Vagina (tissue), 2 donors: ENCODE data around the gene ATXN1. TPM values are rescaled to one million over a fixed set of nuclear protein-coding genes. Genes with fewer than 3 reads are reported as not detected.
A peak's percentile ranks its signal among the peaks of the same experiment; 100 is the strongest.

Experiments
- DNase-seq, 2 donors: peaks; one replicate each; pipeline ENCODE4 v3.0.0-alpha.2; 2017; ENCODE audit errors: extremely low spot score in 2 of 2
- H3K27ac ChIP-seq: fragments of 200-600 bp; sonication (generic); one replicate; pipeline ENCODE4 v1.5.1; 2019
- H3K27me3 ChIP-seq: fragments of 200-600 bp; sonication (generic); one replicate; pipeline ENCODE4 v1.5.1; 2019
- H3K36me3 ChIP-seq, 2 donors: fragments of 200-600 bp; sonication (generic); one replicate each; pipeline ENCODE4 v1.5.1; 2017 to 2019
- H3K4me1 ChIP-seq: fragments of 200-600 bp; sonication (generic); one replicate; pipeline ENCODE4 v1.5.1; 2019
- H3K4me3 ChIP-seq, 2 donors: fragments of 200-600 bp; sonication (generic); 1 replicate in 1 of 2; 2 replicates in 1 of 2; pipeline ENCODE4 v1.5.1; 2016 to 2019
- H3K9me3 ChIP-seq: fragments of 200-600 bp; sonication (generic); one replicate; pipeline ENCODE4 v1.5.1; 2019
- CTCF ChIP-seq, 3 experiments: fragments of 450-650 bp in 2 of 3; fragments of 200-600 bp in 1 of 3; sonication (generic) in 1 of 3; IDR thresholded peaks; one replicate each; pipeline ENCODE4 v1.5.1; 2017 to 2019; ENCODE audit warnings: antibody characterized with exemption in 3 of 3, mild to moderate bottlenecking in 2 of 3, moderate library complexity in 2 of 3
- POLR2A ChIP-seq, 2 donors: fragments of 450-650 bp; IDR thresholded peaks; one replicate each; pipeline ENCODE4 v1.6.1; 2017; ENCODE audit warnings: antibody characterized with exemption in 2 of 2, mild to moderate bottlenecking in 2 of 2, moderate library complexity in 2 of 2
- POLR2AphosphoS5 ChIP-seq, 2 donors: sonication (generic); formaldehyde crosslinking; IDR thresholded peaks; one replicate each; pipeline ENCODE4 v1.9.0; 2017; ENCODE audit warnings: antibody characterized with exemption in 2 of 2, mild to moderate bottlenecking in 2 of 2, low read depth in 1 of 2; ENCODE audit not compliant: insufficient read depth in 1 of 2
- intact Hi-C: fragments of 100-400 bp; cut with DNase I; formaldehyde crosslinking; loops from one replicate; pipeline ENCODE4 v1.15.1; 2023
- total RNA-seq: library from RNA; depleted of rRNA; stranded (reverse); fragments of >200 nt; gene quantifications from one replicate; pipeline ENCODE4 v1.2.3, GENCODE V29; 2016

ATXN1 gene
- total RNA-seq, 1 donor from 2014 or later = 43.2 TPM

DNA sequence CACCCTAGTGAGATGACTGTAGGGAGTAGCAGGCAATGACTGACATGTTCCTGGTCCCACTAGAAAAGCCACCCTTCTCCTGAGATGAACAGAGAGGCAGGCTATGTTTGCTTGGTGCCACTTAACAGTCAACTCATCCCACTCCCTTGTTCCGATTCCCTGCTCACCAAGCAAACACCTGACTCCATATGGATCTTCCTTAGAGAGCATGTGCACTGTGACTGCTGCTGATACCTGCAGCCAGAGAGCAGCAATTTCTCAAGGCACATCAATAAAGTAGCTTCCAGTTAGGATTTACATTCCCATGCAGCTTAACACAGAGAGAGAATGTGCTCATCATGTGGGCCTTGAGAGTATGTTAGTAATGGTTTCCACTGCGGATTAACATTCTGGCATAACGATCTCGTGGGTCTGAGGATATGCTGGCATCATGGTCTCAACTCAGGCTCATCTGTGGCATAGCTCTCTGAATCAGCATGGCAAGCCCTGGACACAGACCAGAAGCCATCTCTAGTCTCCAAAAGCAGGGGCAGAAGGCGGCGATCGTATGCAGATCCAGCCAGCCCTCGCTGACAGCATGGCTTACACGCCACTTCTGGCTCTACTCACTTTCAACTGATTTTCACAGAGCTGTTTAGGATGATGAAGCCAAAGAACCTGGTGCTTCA, 43.9 kb downstream of the ATXN1 start:
- Histone ChIP-seq H3K27me3 (no peaks in the 10 kb centered on the region), H3K9me3 (no peaks in the 10 kb centered on the region), H3K27ac (no peak overlapping the region), H3K4me1 (peaks cover 71% of the 10 kb centered on the region), H3K36me3 (no peaks in the 10 kb centered on the region), H3K4me3 (no peak overlapping the region)
- no peak for DNase-seq
- no peak for TF ChIP-seq CTCF (IDR thresholded peaks at IDR 0.05)
- no peak for TF ChIP-seq POLR2AphosphoS5 (IDR thresholded peaks at IDR 0.05; ENCODE audit: insufficient read depth in 1 of 2, low read depth in 1 of 2)
- TF ChIP-seq POLR2A (IDR thresholded peaks at IDR 0.05) = no peak
- intact Hi-C loops = no loop called here

- H3K4me1 ChIP-seq = peaks cover 71% of the 10 kb centered on the region
- no peaks in the 10 kb centered on the region for H3K27me3 ChIP-seq
- no peak overlapping the region for H3K4me3 ChIP-seq
- intact Hi-C loops = no loop called here
- H3K9me3 ChIP-seq = no peaks in the 10 kb centered on the region
- DNase-seq = no peak
- no peaks in the 10 kb centered on the region for H3K36me3 ChIP-seq
- no peak overlapping the region for H3K27ac ChIP-seq
- TF ChIP-seq POLR2A (IDR thresholded peaks at IDR 0.05) = no peak
- TF ChIP-seq CTCF (IDR thresholded peaks at IDR 0.05) = no peak
- no peak for TF ChIP-seq POLR2AphosphoS5 (IDR thresholded peaks at IDR 0.05; ENCODE audit: insufficient read depth in 1 of 2, low read depth in 1 of 2)
Measured at GRCh38 chr6:16716321-16716858, 44.9 kb downstream of the ATXN1 start.

DNA sequence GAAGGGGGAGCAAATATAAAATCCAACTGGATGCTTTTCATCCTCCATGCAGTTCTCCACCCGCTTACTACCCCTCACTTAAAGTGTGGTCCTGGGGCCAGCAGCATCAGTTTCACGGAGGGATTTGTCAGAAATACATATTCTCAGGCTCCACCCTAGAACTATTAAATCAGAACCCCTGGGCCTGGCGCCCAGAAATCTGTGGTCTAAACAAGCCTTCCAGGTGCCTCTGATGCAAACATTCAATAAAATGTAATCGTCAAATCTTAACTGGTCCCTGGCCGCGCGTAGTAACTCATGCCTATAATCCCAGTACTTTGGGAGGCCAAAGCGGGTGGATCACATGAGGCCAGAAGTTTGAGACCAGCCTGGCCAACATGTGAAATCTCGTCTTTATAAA, 47.7 kb downstream of the ATXN1 start:
- no peak for TF ChIP-seq POLR2AphosphoS5 (IDR thresholded peaks at IDR 0.05; ENCODE audit: insufficient read depth in 1 of 2, low read depth in 1 of 2)
- no peak for TF ChIP-seq POLR2A (IDR thresholded peaks at IDR 0.05)
- no peak for DNase-seq
- Histone ChIP-seq H3K4me1 (peaks cover 54% of the 10 kb centered on the region), H3K27me3 (no peaks in the 10 kb centered on the region), H3K4me3 (no peak overlapping the region), H3K9me3 (no peaks in the 10 kb centered on the region), H3K27ac (peak overlapping the region; percentile 81), H3K36me3 (no peaks in the 10 kb centered on the region)
- intact Hi-C loops = no loop called here

DNA sequence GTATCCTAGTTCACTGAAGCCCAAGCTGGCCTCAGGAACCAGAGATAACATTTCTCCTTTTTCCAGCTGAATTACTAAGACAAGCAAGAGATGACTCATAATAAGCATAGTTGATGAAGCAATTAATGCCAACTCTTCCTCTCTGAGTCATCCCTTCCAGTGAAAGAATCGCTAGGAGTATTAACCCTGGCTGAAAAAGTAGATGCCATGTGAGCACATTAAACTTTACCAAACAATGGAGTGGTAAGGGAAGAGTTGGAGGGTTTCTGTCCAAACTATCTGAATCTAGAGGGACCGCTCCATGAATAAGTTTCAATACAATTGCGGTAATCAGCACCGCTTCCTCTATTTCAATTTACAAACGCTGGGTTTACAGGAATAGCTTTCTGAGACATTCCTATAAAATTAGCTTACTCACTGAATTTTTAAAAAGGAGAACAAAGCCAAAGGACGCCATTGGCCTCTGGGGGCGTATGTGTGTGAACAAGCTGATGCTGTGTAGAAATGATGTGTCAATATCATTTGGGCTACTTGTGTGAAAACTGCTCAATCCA, 48.3 kb downstream of the ATXN1 start:
- TF ChIP-seq POLR2AphosphoS5 (IDR thresholded peaks at IDR 0.05; ENCODE audit: insufficient read depth in 1 of 2, low read depth in 1 of 2) (peak; percentile 18 to 90), POLR2A (IDR thresholded peaks at IDR 0.05) (no peak), CTCF (IDR thresholded peaks at IDR 0.05) (peak in 1 of 3 experiments; percentile 22)
- Histone ChIP-seq H3K36me3 (no peaks in the 10 kb centered on the region), H3K27me3 (no peaks in the 10 kb centered on the region), H3K4me1 (peaks cover 48% of the 10 kb centered on the region), H3K4me3 (peak overlapping the region in 1 of 2 donors; percentile 28), H3K9me3 (no peaks in the 10 kb centered on the region), H3K27ac (peak overlapping the region; percentile 81)
- no peak for DNase-seq
- intact Hi-C loops = no loop called here

DNA sequence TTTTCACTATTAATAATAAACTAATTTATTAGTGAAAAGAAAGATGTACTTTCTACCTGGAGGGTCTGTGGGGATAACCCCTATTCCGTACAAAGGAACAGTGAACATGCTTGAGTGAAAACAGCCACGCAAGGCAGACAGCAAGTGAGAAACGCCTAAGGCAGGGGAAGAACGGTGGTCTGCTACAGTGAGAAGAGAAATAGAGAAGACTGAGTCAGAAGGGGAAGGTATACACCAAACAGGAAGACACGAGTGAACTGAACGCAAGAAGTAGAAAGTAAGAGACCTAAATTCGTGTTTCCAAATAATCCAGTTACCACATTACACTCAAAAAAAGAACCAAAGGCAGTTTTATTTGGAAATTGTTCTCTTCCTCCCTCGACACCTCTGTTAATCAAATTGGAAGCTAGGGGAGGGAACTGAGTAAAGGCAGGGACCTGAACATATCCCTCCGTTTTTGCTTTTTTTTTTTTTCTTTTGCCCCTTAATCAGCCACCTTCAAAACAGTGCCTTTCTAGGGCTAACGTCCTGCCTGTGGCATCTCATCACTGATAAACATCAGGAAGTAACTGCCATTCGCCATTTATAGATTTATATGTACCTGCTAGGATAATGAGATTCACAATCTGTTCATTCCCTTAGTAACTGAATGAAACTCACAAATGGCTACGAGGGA, 48.9 kb downstream of the ATXN1 start:
- peak overlapping the region; percentile 81 for H3K27ac ChIP-seq
- H3K36me3 ChIP-seq = no peaks in the 10 kb centered on the region
- H3K4me3 ChIP-seq = peak overlapping the region in 1 of 2 donors; percentile 28
- H3K9me3 ChIP-seq = no peaks in the 10 kb centered on the region
- intact Hi-C loops = no loop called here
- no peak for DNase-seq
- H3K27me3 ChIP-seq = no peaks in the 10 kb centered on the region
- H3K4me1 ChIP-seq = peaks cover 46% of the 10 kb centered on the region
- TF ChIP-seq CTCF (IDR thresholded peaks at IDR 0.05) (no peak), POLR2A (IDR thresholded peaks at IDR 0.05) (no peak), POLR2AphosphoS5 (IDR thresholded peaks at IDR 0.05; ENCODE audit: insufficient read depth in 1 of 2, low read depth in 1 of 2) (no peak)
